ENCODE data around the gene C10orf95.

Gene C10orf95

DNA sequence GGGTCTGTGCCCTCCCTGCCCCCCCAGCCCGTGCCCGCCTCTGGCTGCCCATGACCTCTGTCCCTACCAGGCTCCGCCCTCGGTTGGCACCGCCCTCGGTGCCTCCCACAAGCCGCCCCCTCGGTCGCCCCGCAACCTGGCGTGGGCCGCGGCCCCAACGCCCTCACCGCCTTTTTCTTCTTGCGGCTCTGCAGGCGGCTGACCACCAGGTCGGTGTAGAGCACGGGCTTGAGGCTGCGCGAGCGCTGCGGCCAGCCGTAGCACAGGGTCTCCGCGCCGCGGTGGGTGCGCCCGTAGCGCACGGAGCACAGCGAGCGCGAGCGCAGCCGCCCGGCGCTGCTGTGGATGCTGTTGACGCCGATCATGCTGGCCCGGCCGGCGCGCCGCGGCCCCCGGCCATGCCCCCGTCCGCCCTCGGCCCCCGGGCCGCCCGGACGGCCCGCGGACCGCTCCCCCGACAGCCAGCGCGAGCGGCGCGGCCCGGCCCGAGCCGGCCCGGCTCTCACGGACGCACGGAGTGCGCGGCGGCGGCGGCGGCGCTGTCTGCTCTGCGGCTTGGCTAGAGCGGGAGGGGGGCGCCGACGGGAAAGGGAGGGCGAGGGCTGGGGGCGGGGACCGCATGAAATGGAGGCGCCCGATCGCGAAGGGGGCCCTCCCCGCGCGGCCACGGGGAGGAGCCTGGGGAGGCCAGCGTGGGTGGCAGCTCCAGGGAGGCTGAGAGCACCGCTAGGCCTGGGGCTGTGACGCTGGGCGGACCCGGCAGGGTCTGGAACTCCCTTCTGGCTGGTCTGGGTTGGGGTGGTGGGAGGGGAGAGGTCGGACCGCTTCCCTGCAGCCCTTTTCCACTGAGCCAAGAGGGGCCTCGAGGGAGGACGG is 42.4 kb downstream of the C10orf95 start (continued):
- TF ChIP-seq, protein P1, sequence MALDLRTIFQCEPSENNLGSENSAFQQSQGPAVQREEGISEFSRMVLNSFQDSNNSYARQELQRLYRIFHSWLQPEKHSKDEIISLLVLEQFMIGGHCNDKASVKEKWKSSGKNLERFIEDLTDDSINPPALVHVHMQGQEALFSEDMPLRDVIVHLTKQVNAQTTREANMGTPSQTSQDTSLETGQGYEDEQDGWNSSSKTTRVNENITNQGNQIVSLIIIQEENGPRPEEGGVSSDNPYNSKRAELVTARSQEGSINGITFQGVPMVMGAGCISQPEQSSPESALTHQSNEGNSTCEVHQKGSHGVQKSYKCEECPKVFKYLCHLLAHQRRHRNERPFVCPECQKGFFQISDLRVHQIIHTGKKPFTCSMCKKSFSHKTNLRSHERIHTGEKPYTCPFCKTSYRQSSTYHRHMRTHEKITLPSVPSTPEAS (tag by site-specific recombination; IDR thresholded peaks at IDR 0.05) = no peak
- TF ChIP-seq ZBTB48 (tag by site-specific recombination; IDR thresholded peaks at IDR 0.05) (0 out of 2 replicates have a peak, but pooled peaks have one; percentile 11), ZBTB7A (tag by site-specific recombination; IDR thresholded peaks at IDR 0.05; ENCODE audit: low read depth) (peak; percentile 32; the same call in 1 of the 2 replicates), ZIC2 (tag by site-specific recombination; IDR thresholded peaks at IDR 0.05) (peak; percentile 78), ZNF629 (tag by site-specific recombination; IDR thresholded peaks at IDR 0.05) (no peak), ZEB2 (tag by site-specific recombination; IDR thresholded peaks at IDR 0.05) (no peak), GLIS2 (tag by site-specific recombination; IDR thresholded peaks at IDR 0.05) (peak; percentile 89), ZNF146 (tag by site-specific recombination; IDR thresholded peaks at IDR 0.05) (no peak), ZNF341 (tag by site-specific recombination; IDR thresholded peaks at IDR 0.05; ENCODE audit: low read depth) (peak; percentile 68), SP3 (tag by site-specific recombination; IDR thresholded peaks at IDR 0.05) (peak; percentile 94), GLI4 (tag by site-specific recombination; IDR thresholded peaks at IDR 0.05) (no peak), ZNF266 (tag by site-specific recombination; IDR thresholded peaks at IDR 0.05; ENCODE audit: low read depth) (no peak), ZNF548 (tag by site-specific recombination; IDR thresholded peaks at IDR 0.05) (no peak), ZNF449 (tag by site-specific recombination; IDR thresholded peaks at IDR 0.05) (peak; percentile 86), ZNF561 (tag by site-specific recombination; IDR thresholded peaks at IDR 0.05; ENCODE audit: borderline replicate concordance) (peak; percentile 29; the same call in 1 of the 2 replicates), ZBTB17 (tag by site-specific recombination; IDR thresholded peaks at IDR 0.05) (no peak), WT1 (tag by site-specific recombination; IDR thresholded peaks at IDR 0.05) (peak; percentile 50), KLF1 (tag by site-specific recombination; IDR thresholded peaks at IDR 0.05) (peak; percentile 76), ZBTB20 (tag by site-specific recombination; IDR thresholded peaks at IDR 0.05) (no peak)
- TF ChIP-seq, protein P2, sequence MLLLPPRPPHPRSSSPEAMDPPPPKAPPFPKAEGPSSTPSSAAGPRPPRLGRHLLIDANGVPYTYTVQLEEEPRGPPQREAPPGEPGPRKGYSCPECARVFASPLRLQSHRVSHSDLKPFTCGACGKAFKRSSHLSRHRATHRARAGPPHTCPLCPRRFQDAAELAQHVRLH (tag by site-specific recombination; IDR thresholded peaks at IDR 0.05) = no peak
- TF ChIP-seq, protein P3, sequence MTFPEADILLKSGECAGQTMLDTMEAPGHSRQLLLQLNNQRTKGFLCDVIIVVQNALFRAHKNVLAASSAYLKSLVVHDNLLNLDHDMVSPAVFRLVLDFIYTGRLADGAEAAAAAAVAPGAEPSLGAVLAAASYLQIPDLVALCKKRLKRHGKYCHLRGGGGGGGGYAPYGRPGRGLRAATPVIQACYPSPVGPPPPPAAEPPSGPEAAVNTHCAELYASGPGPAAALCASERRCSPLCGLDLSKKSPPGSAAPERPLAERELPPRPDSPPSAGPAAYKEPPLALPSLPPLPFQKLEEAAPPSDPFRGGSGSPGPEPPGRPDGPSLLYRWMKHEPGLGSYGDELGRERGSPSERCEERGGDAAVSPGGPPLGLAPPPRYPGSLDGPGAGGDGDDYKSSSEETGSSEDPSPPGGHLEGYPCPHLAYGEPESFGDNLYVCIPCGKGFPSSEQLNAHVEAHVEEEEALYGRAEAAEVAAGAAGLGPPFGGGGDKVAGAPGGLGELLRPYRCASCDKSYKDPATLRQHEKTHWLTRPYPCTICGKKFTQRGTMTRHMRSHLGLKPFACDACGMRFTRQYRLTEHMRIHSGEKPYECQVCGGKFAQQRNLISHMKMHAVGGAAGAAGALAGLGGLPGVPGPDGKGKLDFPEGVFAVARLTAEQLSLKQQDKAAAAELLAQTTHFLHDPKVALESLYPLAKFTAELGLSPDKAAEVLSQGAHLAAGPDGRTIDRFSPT (tag by site-specific recombination; IDR thresholded peaks at IDR 0.05) = peak; percentile 85

GRCh38 chr10:102408131-102408727 is 43.1 kb downstream of the C10orf95 start:
- ChIA-PET POLR2A (no interaction called here), CTCF (interaction anchor here (0.5 to 7.2 kb wide), 4 partner anchors 9 to 179 kb away, joined by 3 to 41 read pairs (median 4); no protein-coding TSS in a partner anchor)
- Histone ChIP-seq H3K27ac (ENCODE audit: extremely low read depth, low read depth, low read length) (no peak overlapping the region), H3K4me3 (ENCODE audit: low read depth, low read length) (no peak overlapping the region), H3K4me1 (ENCODE audit: control insufficient read depth, insufficient read depth, low read length) (no peaks in the 10 kb centered on the region; the same call in 1 of the 2 replicates), H3K36me3 (ENCODE audit: control insufficient read depth in 2 of 2, insufficient read depth in 1 of 2, low read length in 2 of 2) (no peaks in the 10 kb centered on the region), H3K9me3 (ENCODE audit: control insufficient read depth, insufficient read depth, low read depth, low read length) (no peaks in the 10 kb centered on the region)
- no peak for TF ChIP-seq ZSCAN23 (tag by site-specific recombination; IDR thresholded peaks at IDR 0.05)
- TF ChIP-seq, protein P4, sequence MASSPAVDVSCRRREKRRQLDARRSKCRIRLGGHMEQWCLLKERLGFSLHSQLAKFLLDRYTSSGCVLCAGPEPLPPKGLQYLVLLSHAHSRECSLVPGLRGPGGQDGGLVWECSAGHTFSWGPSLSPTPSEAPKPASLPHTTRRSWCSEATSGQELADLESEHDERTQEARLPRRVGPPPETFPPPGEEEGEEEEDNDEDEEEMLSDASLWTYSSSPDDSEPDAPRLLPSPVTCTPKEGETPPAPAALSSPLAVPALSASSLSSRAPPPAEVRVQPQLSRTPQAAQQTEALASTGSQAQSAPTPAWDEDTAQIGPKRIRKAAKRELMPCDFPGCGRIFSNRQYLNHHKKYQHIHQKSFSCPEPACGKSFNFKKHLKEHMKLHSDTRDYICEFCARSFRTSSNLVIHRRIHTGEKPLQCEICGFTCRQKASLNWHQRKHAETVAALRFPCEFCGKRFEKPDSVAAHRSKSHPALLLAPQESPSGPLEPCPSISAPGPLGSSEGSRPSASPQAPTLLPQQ (tag by site-specific recombination; IDR thresholded peaks at IDR 0.05) = no peak
- no peak for TF ChIP-seq OSR2 (tag by site-specific recombination; IDR thresholded peaks at IDR 0.05)
- TF ChIP-seq ZNF221 (tag by site-specific recombination; IDR thresholded peaks at IDR 0.05; ENCODE audit: borderline replicate concordance) = no peak
- peak; percentile 49 for TF ChIP-seq KLF9 (tag by site-specific recombination; IDR thresholded peaks at IDR 0.05; ENCODE audit: low read depth)
- no peak for TF ChIP-seq ZNF362 (tag by site-specific recombination; IDR thresholded peaks at IDR 0.05)
- no peak for TF ChIP-seq YY1 (tag by site-specific recombination; IDR thresholded peaks at IDR 0.05)
- TF ChIP-seq ZNF211 (tag by site-specific recombination; IDR thresholded peaks at IDR 0.05; ENCODE audit: low read depth) = no peak
- no peak for TF ChIP-seq ZBTB21 (tag by site-specific recombination; IDR thresholded peaks at IDR 0.05)
